ENCODE data around the gene GCLC. TPM values are rescaled to one million over a fixed set of nuclear protein-coding genes. Genes with fewer than 3 reads are reported as not detected.

GCLC gene
- total and polyA plus RNA-seq, 2 experiments from 2014 or later, result 16.9 to 40.3 TPM

DNA sequence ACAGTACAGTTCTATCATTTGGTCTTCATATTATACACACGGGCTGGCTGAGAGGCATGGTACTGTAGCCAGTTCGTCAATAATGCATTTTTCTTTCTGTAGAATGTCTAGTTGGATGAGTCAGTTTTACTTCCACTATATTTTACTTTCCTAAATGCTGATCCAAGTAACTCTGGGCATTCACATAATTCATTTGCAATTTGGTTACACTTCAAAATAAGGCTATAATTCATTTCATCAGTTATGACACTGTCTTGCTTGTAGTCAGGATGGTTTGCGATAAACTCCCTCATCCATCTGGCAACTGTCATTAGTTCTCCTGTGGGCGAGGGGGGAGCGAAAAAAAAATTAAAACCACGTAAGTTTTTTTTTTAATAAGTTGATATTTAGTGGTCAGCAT, 46.3 kb downstream of the GCLC start:
- H3K27ac ChIP-seq (ENCODE audit: low read depth), result no peak overlapping the region

More for the DNA sequence above, 46.3 kb downstream of the GCLC start:
- Histone ChIP-seq H3K4me2 (no peak overlapping the region), H3K4me3 (no peak overlapping the region), H4K20me1 (replicated peaks; ENCODE audit: insufficient read depth) (peaks cover 2% of the 10 kb centered on the region; the same call in 1 of the 2 replicates), H3F3A (replicated peaks; ENCODE audit: low read depth) (no peaks in the 10 kb centered on the region), H3K27me3 (ENCODE audit: insufficient read depth) (no peaks in the 10 kb centered on the region), H3K4me1 (ENCODE audit: insufficient read depth) (0 out of 2 replicates have a peak, but pooled peaks cover 2% of the 10 kb centered on the region), H3K9me2 (ENCODE audit: insufficient read depth) (no peaks in the 10 kb centered on the region), H2AFZ (no peak overlapping the region), H3K36me3 (ENCODE audit: insufficient read depth) (peaks cover 19% of the 10 kb centered on the region), H3K79me2 (replicated peaks; ENCODE audit: insufficient read depth) (no peaks in the 10 kb centered on the region)
- Mint-ChIP-seq H3K27ac (no peak overlapping the region), H3K4me1 (no peaks in the 10 kb centered on the region; the same call in 2 of the 3 replicates), H3K9me3 (no peaks in the 10 kb centered on the region), H3K4me3 (no peak overlapping the region), H3K27me3 (ENCODE audit: insufficient read depth, low read depth, poor library complexity) (no peaks in the 10 kb centered on the region), H3K36me3 (ENCODE audit: low read depth) (peaks cover 32% of the 10 kb centered on the region)
- TF ChIP-seq REST (IDR thresholded peaks at IDR 0.05; ENCODE audit: unreplicated experiment) (no peak), EZH2 (IDR thresholded peaks at IDR 0.05; ENCODE audit: low read depth, unreplicated experiment) (no peak), POLR2AphosphoS5 (IDR thresholded peaks at IDR 0.05; ENCODE audit: low read depth) (no peak), JUNB (IDR thresholded peaks at IDR 0.05; ENCODE audit: unreplicated experiment) (no peak), STAT1 (IDR thresholded peaks at IDR 0.05; ENCODE audit: unreplicated experiment) (no peak), NANOG (IDR thresholded peaks at IDR 0.05; ENCODE audit: borderline replicate concordance) (no peak), EZH2phosphoT487 (IDR thresholded peaks at IDR 0.05; ENCODE audit: unreplicated experiment) (no peak), ZNF114 (CRISPR knock-in tag; IDR thresholded peaks at IDR 0.05) (no peak), CREB1 (CRISPR knock-in tag; IDR thresholded peaks at IDR 0.05; ENCODE audit: low read depth) (no peak)
- TF ChIP-seq, protein P1, sequence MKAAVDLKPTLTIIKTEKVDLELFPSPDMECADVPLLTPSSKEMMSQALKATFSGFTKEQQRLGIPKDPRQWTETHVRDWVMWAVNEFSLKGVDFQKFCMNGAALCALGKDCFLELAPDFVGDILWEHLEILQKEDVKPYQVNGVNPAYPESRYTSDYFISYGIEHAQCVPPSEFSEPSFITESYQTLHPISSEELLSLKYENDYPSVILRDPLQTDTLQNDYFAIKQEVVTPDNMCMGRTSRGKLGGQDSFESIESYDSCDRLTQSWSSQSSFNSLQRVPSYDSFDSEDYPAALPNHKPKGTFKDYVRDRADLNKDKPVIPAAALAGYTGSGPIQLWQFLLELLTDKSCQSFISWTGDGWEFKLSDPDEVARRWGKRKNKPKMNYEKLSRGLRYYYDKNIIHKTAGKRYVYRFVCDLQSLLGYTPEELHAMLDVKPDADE (IDR thresholded peaks at IDR 0.05), result no peak
- TF ChIP-seq, protein P2, sequence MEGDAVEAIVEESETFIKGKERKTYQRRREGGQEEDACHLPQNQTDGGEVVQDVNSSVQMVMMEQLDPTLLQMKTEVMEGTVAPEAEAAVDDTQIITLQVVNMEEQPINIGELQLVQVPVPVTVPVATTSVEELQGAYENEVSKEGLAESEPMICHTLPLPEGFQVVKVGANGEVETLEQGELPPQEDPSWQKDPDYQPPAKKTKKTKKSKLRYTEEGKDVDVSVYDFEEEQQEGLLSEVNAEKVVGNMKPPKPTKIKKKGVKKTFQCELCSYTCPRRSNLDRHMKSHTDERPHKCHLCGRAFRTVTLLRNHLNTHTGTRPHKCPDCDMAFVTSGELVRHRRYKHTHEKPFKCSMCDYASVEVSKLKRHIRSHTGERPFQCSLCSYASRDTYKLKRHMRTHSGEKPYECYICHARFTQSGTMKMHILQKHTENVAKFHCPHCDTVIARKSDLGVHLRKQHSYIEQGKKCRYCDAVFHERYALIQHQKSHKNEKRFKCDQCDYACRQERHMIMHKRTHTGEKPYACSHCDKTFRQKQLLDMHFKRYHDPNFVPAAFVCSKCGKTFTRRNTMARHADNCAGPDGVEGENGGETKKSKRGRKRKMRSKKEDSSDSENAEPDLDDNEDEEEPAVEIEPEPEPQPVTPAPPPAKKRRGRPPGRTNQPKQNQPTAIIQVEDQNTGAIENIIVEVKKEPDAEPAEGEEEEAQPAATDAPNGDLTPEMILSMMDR (conservative IDR thresholded peaks at IDR 0.05; ENCODE audit: low read depth in 2 of 2), result no peak
- DNase-seq (ENCODE audit: low spot score), result no peak
- ATAC-seq, result no peak
